K562 (cell line): ENCODE results near the gene NACC1. TPM values are rescaled to one million over a fixed set of nuclear protein-coding genes. Genes with fewer than 3 reads are reported as not detected.

Experiments
- ATF1 ChIP-seq, 2 experiments: fragments of 450-650 bp in 1 of 2; IDR thresholded peaks; 2 replicates each; pipeline ENCODE4 v1.6.1; 2016; ENCODE audit warnings: missing compliant biosample characterization in 1 of 2, missing genetic modification characterization in 1 of 2
- BRCA1 ChIP-seq, 2 experiments: fragments of 450-650 bp in 1 of 2; sonication (generic) in 1 of 2; formaldehyde crosslinking in 1 of 2; IDR thresholded peaks; 2 replicates each; pipeline versions ENCODE4 v1.5.0 to v1.6.1; 2017 to 2020; ENCODE audit warnings: mild to moderate bottlenecking in 1 of 2, missing genetic modification reagents in 1 of 2
- BRD9 ChIP-seq: fragments of 450-650 bp; IDR thresholded peaks from 2 replicates; pipeline ENCODE4 v1.6.1; 2018; ENCODE audit warnings: low read depth; ENCODE audit not compliant: partially characterized antibody
- E2F3 ChIP-seq: fragments of 250-450 bp; sonication (Bioruptor Pico); IDR thresholded peaks from 2 replicates; pipeline ENCODE4 v1.4.0; 2020; ENCODE audit warnings: mild to moderate bottlenecking
- HCFC1 ChIP-seq: IDR thresholded peaks from 2 replicates; pipeline ENCODE4 v1.6.1; 2012; ENCODE audit warnings: low read depth, low read length, improper control_type of control experiment
- HDAC6 ChIP-seq: IDR thresholded peaks from 2 replicates; pipeline ENCODE4 v1.6.1; 2012; ENCODE audit warnings: low read depth, mild to moderate bottlenecking, control low read depth, inconsistent platforms, low read length, moderate library complexity
- HMGN3 ChIP-seq: IDR thresholded peaks from 2 replicates; pipeline ENCODE4 v1.6.1; 2011; ENCODE audit warnings: borderline replicate concordance, low read depth, mild to moderate bottlenecking, mixed read lengths, low read length; ENCODE audit not compliant: insufficient read length; ENCODE audit errors: extremely low read depth
- NFIX ChIP-seq: fragments of 250-450 bp; sonication (Bioruptor Pico); IDR thresholded peaks from 2 replicates; pipeline ENCODE4 v1.4.0; 2020; ENCODE audit warnings: low read depth, mild to moderate bottlenecking, moderate library complexity
- NR3C1 ChIP-seq: sonication (generic); formaldehyde crosslinking; IDR thresholded peaks from 2 replicates; pipeline ENCODE4 v1.8.1; 2022; ENCODE audit warnings: missing genetic modification reagents
- NRF1 ChIP-seq, 2 experiments: fragments of 450-650 bp; IDR thresholded peaks in 1 of 2; conservative IDR thresholded peaks in 1 of 2; 2 replicates each; pipeline ENCODE4 v1.6.1; 2014; ENCODE audit warnings: mild to moderate bottlenecking in 2 of 2
- PHTF2 ChIP-seq: fragments of 250-450 bp; sonication (Bioruptor Pico); IDR thresholded peaks from 2 replicates; pipeline ENCODE4 v1.5.0; 2021; ENCODE audit warnings: mild to moderate bottlenecking
- SRSF1 ChIP-seq: fragments of 200-400 bp; formaldehyde crosslinking; IDR thresholded peaks from 2 replicates; pipeline ENCODE4 v1.6.1; 2017; ENCODE audit warnings: mild to moderate bottlenecking, low read depth, low read length, moderate library complexity
- SUPT5H ChIP-seq: fragments of 450-650 bp; IDR thresholded peaks from 2 replicates; pipeline ENCODE4 v1.6.1; 2016
- TCF7 ChIP-seq: sonication (generic); IDR thresholded peaks from 2 replicates; pipeline ENCODE4 v1.6.1; 2016; ENCODE audit warnings: antibody characterized with exemption, borderline replicate concordance
- U2AF2 ChIP-seq: fragments of 200-400 bp; formaldehyde crosslinking; optimal IDR thresholded peaks from 2 replicates; pipeline ENCODE3; 2017; ENCODE audit warnings: low read depth, mild to moderate bottlenecking, low read length
- ZNF232 ChIP-seq: sonication (generic); formaldehyde crosslinking; IDR thresholded peaks from 2 replicates; pipeline ENCODE4 v1.8.0; 2022; ENCODE audit warnings: mild to moderate bottlenecking, missing genetic modification reagents
- ZNF253 ChIP-seq: fragments of 250-450 bp; sonication (Bioruptor Pico); conservative IDR thresholded peaks from 2 replicates; pipeline ENCODE4 v1.6.1; 2021; ENCODE audit warnings: mild to moderate bottlenecking
- ZNF408 ChIP-seq: fragments of 250-450 bp; sonication (Bioruptor Pico); IDR thresholded peaks from 2 replicates; pipeline ENCODE4 v1.4.0; 2020; ENCODE audit warnings: low read depth, mild to moderate bottlenecking, moderate library complexity
- polyA plus RNA-seq, 8 experiments: library from polyadenylated mRNA; depleted of rRNA in 4 of 8; stranded (reverse) in 5 of 8; unstranded in 3 of 8; fragments of >200 nt; fragmentation: Nextera tagmentation in 2 of 8; fragmentation: Illumina TruSeq in 1 of 8; extraction: Ambion mirVana in 2 of 8; extraction: Trizol in 1 of 8; gene quantifications; 2 replicates each; pipeline versions ENCODE4 v1.2.1 to v1.2.3, GENCODE V29; 2011 to 2014; ENCODE audit warnings: inconsistent platforms in 1 of 8, missing spikeins in 1 of 8
- total RNA-seq, 7 experiments: library from RNA; depleted of rRNA in 6 of 7; stranded (reverse); fragments of >200 nt in 6 of 7; fragmentation: Illumina TruSeq in 2 of 7; extraction: Trizol in 2 of 7; gene quantifications; 2 replicates each; pipeline versions ENCODE4 v1.2.1 to v1.2.3, GENCODE V29; 2011 to 2021; ENCODE audit warnings: low replicate concordance in 1 of 7
- TF ChIP-seq, protein P1 (sequence below): fragments of 150-350 bp; conservative IDR thresholded peaks from 2 replicates; pipeline ENCODE4 v1.6.1; 2014; ENCODE audit warnings: low read length
- TF ChIP-seq, protein P2 (sequence below): fragments of 250-450 bp; sonication (Bioruptor Pico); IDR thresholded peaks from 2 replicates; pipeline ENCODE4 v1.4.0; 2020
- TF ChIP-seq, protein P3 (sequence below), 2 experiments: fragments of 250-450 bp in 1 of 2; fragments of 450-650 bp in 1 of 2; sonication (Bioruptor Pico) in 1 of 2; IDR thresholded peaks; 2 replicates each; pipeline versions ENCODE4 v1.6.1 to v1.8.0; 2016 to 2021; ENCODE audit warnings: mild to moderate bottlenecking in 2 of 2, moderate library complexity in 2 of 2, missing compliant biosample characterization in 1 of 2, missing genetic modification characterization in 1 of 2
- TF ChIP-seq, protein P4 (sequence below): fragments of 250-450 bp; sonication (Bioruptor Pico); IDR thresholded peaks from 2 replicates; pipeline ENCODE4 v1.5.0; 2021

Gene NACC1
- total and polyA plus RNA-seq, 9 of the 15 experiments (the other 6 are each of a cell fraction or from before 2014, with no cell fraction given): 0.04 to 96.6 (median 25.8) TPM

DNA sequence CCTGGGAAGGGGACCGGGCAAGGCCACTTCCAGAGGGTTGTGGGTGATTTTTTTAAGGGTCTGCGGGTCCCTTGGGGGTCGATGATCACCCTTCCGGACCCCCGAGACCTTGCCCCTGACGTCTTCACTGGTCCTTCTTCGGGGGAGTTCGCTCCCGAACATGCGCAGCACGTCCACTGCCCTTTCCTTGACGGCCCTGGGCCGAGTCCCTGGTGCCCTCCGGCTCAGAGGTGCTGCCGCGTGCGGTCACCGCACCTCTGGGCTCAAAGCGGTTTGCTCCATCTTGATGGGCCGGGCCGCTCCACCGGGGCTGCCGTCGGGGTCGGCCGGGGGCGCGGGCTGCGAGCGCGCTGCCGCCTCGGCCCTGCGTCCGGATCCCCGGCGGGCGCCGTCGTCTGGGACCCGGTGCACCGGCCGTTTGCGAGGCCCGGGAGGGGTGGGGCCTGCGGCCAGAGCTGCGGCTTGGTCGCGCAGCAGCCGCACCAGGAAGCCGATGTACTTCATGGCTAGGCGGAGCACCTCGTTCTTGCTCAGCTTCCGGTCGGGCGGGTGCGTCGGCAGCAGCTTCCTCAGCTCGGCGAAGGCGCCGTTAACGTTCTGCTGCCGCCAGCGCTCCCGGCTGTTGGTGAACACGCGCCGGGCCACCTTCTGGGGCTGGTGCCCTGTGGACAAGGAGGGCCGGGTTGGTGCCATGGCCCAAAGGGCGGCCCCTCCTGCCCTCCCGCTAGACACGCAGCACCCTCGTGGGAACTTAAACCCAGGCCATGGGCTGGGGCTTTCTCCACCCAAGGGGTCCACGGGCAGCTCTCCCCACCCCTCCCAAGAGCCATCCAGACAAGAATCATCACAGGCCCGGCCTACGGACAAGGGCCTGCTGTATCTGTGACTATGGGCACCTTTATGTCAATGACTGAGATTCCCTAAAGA lies 18.7 kb upstream of the NACC1 start (continued):
- no peak for TF ChIP-seq SRSF1
- TF ChIP-seq, protein P1, sequence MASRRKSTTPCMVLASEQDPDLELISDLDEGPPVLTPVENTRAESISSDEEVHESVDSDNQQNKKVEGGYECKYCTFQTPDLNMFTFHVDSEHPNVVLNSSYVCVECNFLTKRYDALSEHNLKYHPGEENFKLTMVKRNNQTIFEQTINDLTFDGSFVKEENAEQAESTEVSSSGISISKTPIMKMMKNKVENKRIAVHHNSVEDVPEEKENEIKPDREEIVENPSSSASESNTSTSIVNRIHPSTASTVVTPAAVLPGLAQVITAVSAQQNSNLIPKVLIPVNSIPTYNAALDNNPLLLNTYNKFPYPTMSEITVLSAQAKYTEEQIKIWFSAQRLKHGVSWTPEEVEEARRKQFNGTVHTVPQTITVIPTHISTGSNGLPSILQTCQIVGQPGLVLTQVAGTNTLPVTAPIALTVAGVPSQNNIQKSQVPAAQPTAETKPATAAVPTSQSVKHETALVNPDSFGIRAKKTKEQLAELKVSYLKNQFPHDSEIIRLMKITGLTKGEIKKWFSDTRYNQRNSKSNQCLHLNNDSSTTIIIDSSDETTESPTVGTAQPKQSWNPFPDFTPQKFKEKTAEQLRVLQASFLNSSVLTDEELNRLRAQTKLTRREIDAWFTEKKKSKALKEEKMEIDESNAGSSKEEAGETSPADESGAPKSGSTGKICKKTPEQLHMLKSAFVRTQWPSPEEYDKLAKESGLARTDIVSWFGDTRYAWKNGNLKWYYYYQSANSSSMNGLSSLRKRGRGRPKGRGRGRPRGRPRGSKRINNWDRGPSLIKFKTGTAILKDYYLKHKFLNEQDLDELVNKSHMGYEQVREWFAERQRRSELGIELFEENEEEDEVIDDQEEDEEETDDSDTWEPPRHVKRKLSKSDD: no peak
- TF ChIP-seq, protein P2, sequence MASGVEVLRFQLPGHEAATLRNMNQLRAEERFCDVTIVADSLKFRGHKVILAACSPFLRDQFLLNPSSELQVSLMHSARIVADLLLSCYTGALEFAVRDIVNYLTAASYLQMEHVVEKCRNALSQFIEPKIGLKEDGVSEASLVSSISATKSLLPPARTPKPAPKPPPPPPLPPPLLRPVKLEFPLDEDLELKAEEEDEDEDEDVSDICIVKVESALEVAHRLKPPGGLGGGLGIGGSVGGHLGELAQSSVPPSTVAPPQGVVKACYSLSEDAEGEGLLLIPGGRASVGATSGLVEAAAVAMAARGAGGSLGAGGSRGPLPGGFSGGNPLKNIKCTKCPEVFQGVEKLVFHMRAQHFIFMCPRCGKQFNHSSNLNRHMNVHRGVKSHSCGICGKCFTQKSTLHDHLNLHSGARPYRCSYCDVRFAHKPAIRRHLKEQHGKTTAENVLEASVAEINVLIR: no peak
- TF ChIP-seq HMGN3: peak; percentile 96
- no peak for TF ChIP-seq PHTF2
- no peak for TF ChIP-seq TCF7
- no peak for TF ChIP-seq NR3C1 (CRISPR knock-in tag)
- TF ChIP-seq U2AF2: no peak
- TF ChIP-seq ZNF253: no peak
- no peak for TF ChIP-seq ATF1 (CRISPR knock-in tag; IDR thresholded peaks at IDR 0.05)
- peak; percentile 52; the same call in 1 of the 2 replicates for TF ChIP-seq ATF1 (tag; IDR thresholded peaks at IDR 0.05)
- TF ChIP-seq ZNF408 (CRISPR knock-in tag): no peak
- TF ChIP-seq NRF1 (conservative IDR thresholded peaks at IDR 0.05 in 1 of 2, IDR thresholded peaks at IDR 0.05 in 1 of 2): peak; percentile 83 to 86
- TF ChIP-seq, protein P3, sequence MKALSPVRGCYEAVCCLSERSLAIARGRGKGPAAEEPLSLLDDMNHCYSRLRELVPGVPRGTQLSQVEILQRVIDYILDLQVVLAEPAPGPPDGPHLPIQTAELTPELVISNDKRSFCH (CRISPR knock-in tag; IDR thresholded peaks at IDR 0.05): no peak
- TF ChIP-seq, protein P3 (tag; IDR thresholded peaks at IDR 0.05): peak; percentile 86
- TF ChIP-seq HDAC6: no peak
- TF ChIP-seq NFIX: no peak
- TF ChIP-seq BRCA1 (IDR thresholded peaks at IDR 0.05): no peak
- TF ChIP-seq BRCA1 (CRISPR knock-in tag; IDR thresholded peaks at IDR 0.05): no peak
- TF ChIP-seq SUPT5H: no peak
- TF ChIP-seq BRD9: no peak
- no peak for TF ChIP-seq ZNF232 (CRISPR knock-in tag)
- TF ChIP-seq HCFC1: peak; percentile 55
- TF ChIP-seq E2F3 (CRISPR knock-in tag): 0 out of 2 replicates have a peak, but pooled peaks have one; percentile 9
- TF ChIP-seq, protein P4, sequence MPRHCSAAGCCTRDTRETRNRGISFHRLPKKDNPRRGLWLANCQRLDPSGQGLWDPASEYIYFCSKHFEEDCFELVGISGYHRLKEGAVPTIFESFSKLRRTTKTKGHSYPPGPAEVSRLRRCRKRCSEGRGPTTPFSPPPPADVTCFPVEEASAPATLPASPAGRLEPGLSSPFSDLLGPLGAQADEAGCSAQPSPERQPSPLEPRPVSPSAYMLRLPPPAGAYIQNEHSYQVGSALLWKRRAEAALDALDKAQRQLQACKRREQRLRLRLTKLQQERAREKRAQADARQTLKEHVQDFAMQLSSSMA (CRISPR knock-in tag): 0 out of 2 replicates have a peak, but pooled peaks have one; percentile 69
